Measurements from ENCODE around the gene MAS1. TPM values are rescaled to one million over a fixed set of nuclear protein-coding genes. Genes with fewer than 3 reads are reported as not detected.
"Not testable (repeated sequence)": the region's sequence is repeated elsewhere in the genome, so short reads cannot be mapped to it uniquely, and the experiment has no call there.

MAS1 gene
- total RNA-seq, 2 donors from 2014 or later = 0.14 to 0.27 TPM

DNA sequence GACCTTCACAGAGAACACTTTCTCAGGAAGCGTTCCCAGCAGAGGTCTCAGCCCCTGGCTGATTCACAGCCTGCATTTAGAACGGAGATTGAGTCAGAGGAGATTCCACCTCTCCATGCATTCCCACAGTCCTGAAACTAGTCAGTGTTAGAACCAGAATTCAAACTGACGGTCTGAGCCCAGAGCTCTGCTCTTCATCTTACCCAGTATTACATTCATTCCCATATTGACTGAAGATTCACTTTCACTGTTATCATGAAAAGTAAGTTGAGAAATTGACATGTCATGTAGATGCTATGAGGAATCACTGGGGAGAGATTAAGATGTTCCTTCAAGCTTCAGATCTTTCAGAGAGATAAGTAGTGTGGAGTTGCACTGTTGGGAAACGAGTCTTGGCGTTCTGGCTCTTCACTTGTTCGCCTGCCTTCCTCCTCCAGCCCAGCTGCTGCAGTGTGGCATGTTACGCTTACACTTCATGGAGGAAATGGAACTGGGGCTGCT, 28.3 kb downstream of the MAS1 start:
- H3K27ac ChIP-seq = no peak overlapping the region
- no peak for DNase-seq (ENCODE audit: low spot score)
- H3K4me1 ChIP-seq (ENCODE audit: control insufficient read depth in 1 of 2, low read depth in 2 of 2) = no peaks in the 10 kb centered on the region
- no peaks in the 10 kb centered on the region for H3K36me3 ChIP-seq
- H3K27me3 ChIP-seq (replicated peaks; ENCODE audit: insufficient read depth) = no peaks in the 10 kb centered on the region
- TF ChIP-seq CTCF (IDR thresholded peaks at IDR 0.05) = no peak
- H3K9me3 ChIP-seq = no peaks in the 10 kb centered on the region
- no peak for ATAC-seq (ENCODE audit: insufficient number of reproducible peaks, low FRiP score, low read depth)
- H3K4me3 ChIP-seq = no peak overlapping the region

DNA sequence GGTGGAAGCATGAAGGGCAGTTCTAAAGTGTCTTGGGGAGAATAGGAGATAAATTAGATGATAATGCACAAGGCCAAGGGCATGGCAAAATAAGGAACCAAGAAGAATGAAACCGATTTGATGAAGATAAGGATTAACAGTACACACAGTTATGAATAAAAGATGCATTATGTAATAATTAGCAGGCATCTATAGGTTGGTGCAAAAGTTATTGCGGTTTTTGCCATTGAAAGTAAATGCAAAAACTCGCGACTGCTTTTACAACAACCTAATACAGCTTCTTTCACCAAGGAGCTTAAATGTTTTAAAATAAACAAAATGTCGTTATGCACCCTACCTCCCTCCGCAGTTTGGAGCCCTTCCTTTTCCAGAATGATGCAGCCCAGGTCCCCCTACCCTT, 29.0 kb downstream of the MAS1 start:
- no peak overlapping the region for H3K27ac ChIP-seq
- DNase-seq (ENCODE audit: low spot score) (no peak), ATAC-seq (ENCODE audit: insufficient number of reproducible peaks, low FRiP score, low read depth) (no peak)
- no peaks in the 10 kb centered on the region for H3K36me3 ChIP-seq
- H3K4me3 ChIP-seq = no peak overlapping the region
- H3K4me1 ChIP-seq (ENCODE audit: control insufficient read depth in 1 of 2, low read depth in 2 of 2) = peaks cover 2% of the 10 kb centered on the region in 2 donors
- no peaks in the 10 kb centered on the region for H3K27me3 ChIP-seq (replicated peaks; ENCODE audit: insufficient read depth)
- no peaks in the 10 kb centered on the region for H3K9me3 ChIP-seq
- TF ChIP-seq CTCF (IDR thresholded peaks at IDR 0.05) = no peak

- not testable (repeated sequence) for H3K36me3 ChIP-seq; H3K4me3 ChIP-seq; H3K27me3 ChIP-seq (replicated peaks; ENCODE audit: insufficient read depth); H3K9me3 ChIP-seq; ATAC-seq (ENCODE audit: insufficient number of reproducible peaks, low FRiP score, low read depth); DNase-seq (ENCODE audit: low spot score); H3K27ac ChIP-seq
- peaks cover 17 to 24% of the 10 kb centered on the region in 2 donors for H3K4me1 ChIP-seq (ENCODE audit: control insufficient read depth in 1 of 2, low read depth in 2 of 2)
These were observed 33.4 kb downstream of the MAS1 start for GRCh38 chr6:159924150-159924549.

- no peaks in the 10 kb centered on the region for H3K9me3 ChIP-seq
- ATAC-seq (ENCODE audit: insufficient number of reproducible peaks, low FRiP score, low read depth) (no peak), DNase-seq (ENCODE audit: low spot score) (no peak)
- H3K4me3 ChIP-seq = no peak overlapping the region
- no peaks in the 10 kb centered on the region for H3K36me3 ChIP-seq
- H3K4me1 ChIP-seq (ENCODE audit: control insufficient read depth in 1 of 2, low read depth in 2 of 2) = peaks cover 21 to 41% of the 10 kb centered on the region in 2 donors
- H3K27me3 ChIP-seq (replicated peaks; ENCODE audit: insufficient read depth) = no peaks in the 10 kb centered on the region
- H3K27ac ChIP-seq = no peak overlapping the region
- TF ChIP-seq CTCF (IDR thresholded peaks at IDR 0.05) = no peak
These were observed 35.9 kb downstream of the MAS1 start for GRCh38 chr6:159926542-159927203.

GRCh38 chr6:159929819-159930218, 39.0 kb downstream of the MAS1 start:
- ATAC-seq (ENCODE audit: insufficient number of reproducible peaks, low FRiP score, low read depth) (no peak), DNase-seq (ENCODE audit: low spot score) (no peak)
- Histone ChIP-seq H3K4me1 (ENCODE audit: control insufficient read depth in 1 of 2, low read depth in 2 of 2) (peaks cover 32 to 67% of the 10 kb centered on the region in 2 donors), H3K27ac (no peak overlapping the region), H3K4me3 (no peak overlapping the region), H3K36me3 (no peaks in the 10 kb centered on the region), H3K9me3 (no peaks in the 10 kb centered on the region), H3K27me3 (replicated peaks; ENCODE audit: insufficient read depth) (no peaks in the 10 kb centered on the region)
- TF ChIP-seq CTCF (IDR thresholded peaks at IDR 0.05) = no peak

DNA sequence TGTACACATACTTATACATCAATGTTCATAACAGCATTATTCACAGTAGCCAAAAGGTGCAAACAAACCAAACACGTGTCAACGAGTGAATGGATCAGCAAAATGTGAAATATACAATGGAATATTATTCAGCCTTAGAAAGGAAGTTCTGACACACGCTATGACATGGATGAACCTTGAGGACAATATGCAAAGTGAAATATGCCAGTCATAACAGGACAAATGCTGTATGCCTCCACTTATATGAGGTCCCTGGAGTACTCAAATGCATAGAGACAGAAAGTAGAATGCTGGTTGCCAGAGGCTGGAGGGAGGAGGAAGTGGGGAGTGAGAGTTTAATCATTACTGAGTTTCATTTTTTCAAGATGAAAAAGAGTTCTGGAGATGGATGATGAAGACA, 40.3 kb downstream of the MAS1 start:
- peaks cover 22 to 64% of the 10 kb centered on the region in 2 donors for H3K4me1 ChIP-seq (ENCODE audit: control insufficient read depth in 1 of 2, low read depth in 2 of 2)
- H3K27me3 ChIP-seq (replicated peaks; ENCODE audit: insufficient read depth) = no peaks in the 10 kb centered on the region
- H3K36me3 ChIP-seq = no peaks in the 10 kb centered on the region
- H3K9me3 ChIP-seq = no peaks in the 10 kb centered on the region
- ATAC-seq (ENCODE audit: insufficient number of reproducible peaks, low FRiP score, low read depth) = no peak
- no peak for DNase-seq (ENCODE audit: low spot score)
- TF ChIP-seq CTCF (IDR thresholded peaks at IDR 0.05) = no peak
- no peak overlapping the region for H3K27ac ChIP-seq
- no peak overlapping the region for H3K4me3 ChIP-seq
